Measurements from ENCODE around the gene HOXB3.
A peak's percentile ranks its signal among the peaks of the same experiment; 100 is the strongest.

HOXB3 gene

DNA sequence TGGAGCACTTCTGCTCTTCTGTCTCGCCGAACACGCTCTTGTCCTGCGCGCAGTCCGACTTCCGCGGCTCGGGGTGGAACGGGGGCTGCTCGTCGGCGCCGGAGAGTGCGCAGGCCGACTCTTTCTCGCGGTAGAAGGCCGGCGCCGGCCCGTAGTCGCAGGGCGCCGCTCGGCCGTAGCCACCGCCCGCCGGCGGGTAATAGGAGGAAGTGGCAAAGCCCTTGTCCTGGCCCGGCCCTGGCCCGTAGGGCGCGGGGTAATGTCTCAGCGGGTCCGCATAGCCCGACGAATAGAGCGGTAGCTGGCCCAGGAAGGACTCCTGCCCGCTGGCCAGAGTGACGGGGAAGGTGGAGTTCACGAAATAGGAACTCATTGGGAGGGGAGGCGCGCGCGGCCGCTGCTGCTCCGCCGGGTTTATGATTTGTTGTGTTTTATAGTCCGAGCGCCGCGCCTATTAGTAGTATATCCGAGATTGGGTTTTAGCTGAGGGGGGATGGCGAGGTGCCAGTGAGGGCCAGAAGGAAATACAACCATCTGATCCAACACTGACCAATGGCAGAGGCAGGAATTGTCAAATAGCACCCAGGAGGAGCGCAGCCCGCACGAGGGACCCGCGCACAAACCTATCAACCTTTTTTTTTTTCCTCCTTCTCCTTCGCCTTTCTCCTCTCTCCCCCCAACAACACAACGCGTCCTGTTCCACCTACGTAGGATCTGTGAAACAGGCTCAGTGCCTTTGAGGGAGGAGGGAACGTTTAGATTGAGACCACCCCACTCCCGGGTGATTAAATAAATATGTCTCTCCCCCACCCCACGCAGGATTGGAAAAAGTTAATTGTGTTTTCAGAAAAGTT is 8.0 kb upstream of the HOXB3 start:
- DNase-seq (ENCODE audit: low read depth): no peak

DNA sequence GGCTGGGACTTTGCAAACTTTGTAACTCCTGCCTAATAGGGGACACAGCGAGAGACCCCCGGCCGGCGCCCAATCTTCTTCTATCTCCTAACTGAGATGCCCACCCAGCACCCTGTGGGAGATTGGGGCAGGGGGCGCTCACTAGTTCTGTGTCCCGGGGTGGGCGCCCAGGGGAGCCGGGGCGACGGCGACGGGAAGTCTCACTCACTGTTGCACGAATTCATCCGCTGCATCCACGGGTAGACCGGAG is 7.4 kb upstream of the HOXB3 start:
- DNase-seq (ENCODE audit: low read depth): no peak

DNA sequence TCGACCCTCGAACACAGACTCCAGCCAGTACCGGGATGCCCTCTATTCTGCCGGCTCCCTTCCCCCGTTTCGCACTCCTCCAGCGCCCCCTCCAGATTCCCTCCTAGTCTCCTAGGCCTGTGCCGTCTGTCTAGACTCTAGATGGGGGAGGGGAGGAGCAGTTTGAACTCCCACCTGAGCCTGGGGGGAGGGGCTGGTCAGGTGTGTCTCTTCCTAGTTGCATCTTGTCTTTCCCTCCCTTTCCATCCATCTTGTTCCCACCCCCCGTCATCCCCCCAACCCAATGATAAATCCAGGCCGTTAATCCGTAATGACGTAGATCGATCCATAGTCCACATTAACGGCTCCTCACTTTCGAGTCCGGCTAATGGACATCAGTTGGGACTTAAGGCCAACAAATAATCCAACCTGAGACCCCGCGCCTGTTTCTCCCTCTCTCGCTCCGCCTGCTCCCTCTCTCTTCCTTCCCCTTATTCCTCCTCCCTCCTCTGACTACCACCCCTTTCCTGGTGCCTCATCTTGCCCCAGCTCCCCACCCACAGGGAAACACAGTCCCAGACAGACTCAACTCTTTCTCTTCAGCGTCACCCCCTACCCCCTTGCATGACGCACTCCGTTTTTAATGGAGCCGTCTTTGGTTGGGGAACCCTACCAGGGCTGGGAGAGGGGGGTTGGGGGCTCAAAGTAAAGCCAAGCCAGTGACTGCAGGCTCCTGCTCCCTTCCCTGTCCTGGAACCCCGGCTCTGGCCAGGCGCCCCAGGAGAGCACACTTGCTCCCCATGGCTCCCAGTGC is 6.9 kb upstream of the HOXB3 start:
- no peak for DNase-seq (ENCODE audit: low read depth)

DNA sequence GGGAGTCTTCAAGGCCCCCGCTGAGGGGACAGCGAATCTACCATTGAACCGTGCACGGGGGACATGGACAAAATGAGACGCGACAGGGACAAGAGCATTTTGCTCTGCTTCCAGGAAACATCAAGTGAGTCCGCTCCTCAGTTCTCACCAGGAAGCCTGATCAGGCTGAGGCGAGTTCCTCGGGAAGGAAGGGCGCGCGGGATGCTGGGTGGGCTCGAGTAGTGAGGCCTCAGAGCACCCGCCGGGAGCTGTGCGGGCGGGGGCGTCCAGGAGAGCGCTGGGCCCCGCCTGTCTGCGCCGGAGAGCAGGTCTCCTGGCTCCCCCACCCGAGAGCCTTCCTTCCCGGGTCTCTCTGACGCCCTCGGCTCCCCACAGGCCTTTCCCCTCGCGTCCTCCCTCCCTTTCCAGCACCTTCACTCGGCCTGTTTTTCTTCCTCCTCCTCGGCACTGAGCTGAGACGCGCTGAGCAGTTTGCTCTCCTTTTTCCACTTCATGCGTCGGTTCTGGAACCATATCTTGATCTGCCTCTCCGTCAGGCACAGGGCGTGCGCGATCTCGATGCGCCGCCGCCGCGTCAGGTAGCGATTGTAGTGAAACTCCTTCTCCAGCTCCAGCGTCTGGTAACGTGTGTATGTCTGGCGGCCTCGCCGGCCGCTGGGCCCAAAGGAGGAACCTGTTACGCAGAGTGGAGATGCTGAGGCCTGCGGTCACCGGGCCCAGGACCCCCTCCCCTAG is 6.1 kb upstream of the HOXB3 start:
- DNase-seq (ENCODE audit: low read depth): no peak

DNA sequence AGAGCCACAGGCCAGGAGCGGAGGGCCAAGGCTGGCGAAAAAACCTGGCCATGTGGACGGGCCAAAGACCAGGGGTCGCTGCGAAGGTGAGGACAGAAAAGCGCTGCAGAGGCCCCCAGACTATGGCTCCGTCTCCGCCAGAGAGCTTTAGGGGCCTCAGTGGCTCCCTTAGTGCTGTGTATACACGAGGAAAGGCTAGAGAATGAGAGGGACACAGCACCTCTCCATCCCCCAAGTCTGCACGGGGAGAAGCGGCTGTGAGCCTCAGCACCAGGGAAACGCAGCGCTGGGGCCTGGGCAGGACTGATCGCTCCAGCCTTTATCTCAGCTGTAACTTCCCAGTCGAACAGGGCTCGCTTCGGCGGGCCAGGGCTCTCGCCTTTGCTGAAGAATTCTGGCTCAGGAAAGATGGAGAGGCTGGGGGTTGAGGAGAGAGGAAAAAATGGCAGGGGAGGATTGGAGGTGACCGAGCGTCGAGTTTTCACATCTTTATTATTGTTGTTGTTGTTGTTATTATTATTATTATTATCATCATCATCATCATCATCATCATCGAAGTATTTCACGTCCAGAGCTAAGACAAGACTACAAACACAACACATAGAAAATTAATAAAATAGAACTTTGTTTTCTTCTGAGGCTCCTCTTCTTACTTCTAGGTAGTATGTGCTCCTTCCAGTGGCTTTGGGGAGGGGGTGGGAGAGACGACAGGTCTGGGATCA is 5.4 kb upstream of the HOXB3 start:
- DNase-seq (ENCODE audit: low read depth): no peak

DNA sequence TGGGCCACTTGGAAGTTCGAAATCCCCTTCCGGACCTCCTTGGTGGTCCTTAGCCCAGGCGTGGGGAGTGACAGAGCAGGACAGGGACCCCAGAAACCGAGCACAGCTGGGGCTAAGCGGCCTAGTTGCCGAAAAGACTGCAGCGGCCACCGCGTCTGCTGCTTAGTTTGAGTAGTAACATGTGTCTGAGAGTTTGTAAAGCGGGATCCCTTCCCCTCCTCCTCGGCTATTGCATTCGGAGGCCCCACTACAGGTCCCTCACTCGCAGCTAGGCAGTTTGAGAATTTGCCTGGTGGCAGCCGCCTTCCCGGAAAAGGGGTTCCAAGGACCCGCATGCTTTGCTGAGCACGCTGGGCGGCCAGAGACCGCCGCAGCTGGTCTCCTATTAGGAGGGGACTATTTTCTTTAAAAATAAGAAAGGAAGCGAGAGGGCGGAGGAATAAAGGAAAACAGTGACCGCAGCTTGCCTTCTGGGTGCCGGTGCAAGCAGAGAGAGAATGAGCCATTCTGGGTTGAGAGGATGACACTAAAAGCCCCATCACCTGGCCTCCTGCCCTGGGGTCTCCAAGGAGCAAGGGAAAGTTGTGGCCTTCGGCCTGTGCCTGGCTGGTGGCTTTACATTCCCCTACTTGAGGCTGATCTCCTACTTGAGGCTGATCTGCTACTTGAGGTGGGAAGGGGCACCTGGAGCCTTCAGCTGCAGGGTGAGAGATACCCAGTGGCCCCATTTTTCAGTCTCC is 4.7 kb upstream of the HOXB3 start:
- no peak for DNase-seq (ENCODE audit: low read depth)

DNA sequence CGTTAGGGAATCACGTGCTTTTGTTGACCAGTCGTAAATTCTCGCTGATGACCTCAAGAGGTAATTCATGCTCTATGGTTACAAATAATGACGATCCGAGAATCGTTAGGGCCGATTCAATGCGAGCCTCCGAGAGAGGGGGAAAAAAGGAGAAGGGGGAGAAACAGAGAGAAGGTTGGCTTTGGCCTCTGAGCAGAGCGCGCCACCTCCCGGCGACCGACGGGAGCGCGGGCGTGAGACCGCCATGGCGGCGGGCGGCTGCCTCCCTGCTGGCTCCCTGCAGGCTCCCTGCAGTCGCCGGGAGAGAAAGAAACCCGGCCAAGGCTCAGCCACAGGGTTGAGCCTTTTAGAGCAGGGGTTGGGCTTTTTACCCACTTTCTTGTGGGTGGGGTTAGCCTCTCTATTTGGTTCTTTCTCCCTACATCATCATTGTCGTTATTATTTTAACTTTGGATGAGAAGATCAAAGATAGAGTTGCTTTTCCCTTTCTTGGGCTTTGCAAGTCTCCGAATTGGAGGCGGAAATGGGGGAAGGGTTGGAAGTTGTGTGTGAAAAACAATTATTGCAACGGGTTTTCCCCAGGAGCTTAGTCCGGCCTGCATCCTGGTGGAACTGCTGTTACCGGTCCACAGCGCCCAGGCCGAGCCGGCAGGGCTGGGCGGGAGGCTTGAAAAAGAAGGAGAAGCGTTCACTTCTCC is 3.9 kb upstream of the HOXB3 start:
- DNase-seq (ENCODE audit: low read depth): peak; percentile 57

DNA sequence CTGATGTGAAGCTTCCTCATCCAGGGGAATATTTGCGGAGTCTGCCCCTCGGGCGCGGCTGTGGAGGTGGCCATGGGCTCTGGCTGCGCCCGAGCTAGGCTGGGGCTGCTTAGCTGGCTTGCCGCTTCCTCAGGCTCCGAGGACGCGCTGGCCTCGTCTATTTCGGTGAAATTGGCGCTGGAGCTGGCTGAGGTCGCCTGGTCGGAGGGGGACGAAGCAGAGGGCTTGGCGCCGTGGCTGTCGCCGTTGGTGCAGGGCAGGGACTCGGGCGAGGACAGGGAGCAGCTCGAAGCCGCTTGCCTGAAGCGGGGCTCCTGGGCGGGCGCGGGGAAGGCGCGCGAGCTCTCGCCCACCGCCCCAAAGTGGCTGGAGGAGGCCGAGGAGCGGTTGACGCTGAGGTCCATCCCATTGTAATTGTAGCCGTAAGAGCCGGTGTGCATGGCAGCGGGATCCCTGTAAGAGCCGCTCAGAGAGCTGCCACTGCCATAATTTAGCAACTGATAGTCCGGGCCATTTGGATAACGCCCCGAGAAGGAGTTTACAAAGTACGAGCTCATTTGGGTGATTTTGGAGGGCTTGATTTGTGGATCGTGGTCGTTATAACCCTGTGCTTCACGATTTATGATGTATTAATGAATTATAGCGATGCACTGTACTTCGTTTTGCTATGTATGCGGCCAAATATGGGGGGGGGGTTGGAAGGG is 3.2 kb upstream of the HOXB3 start, which contains the start of gene HOXB5:
Gene HOXB5 (minus strand): TSS at position 654 of the 704 bp plus-strand sequence. CDS start 97 bp downstream, at position 557.
- no peak for DNase-seq (ENCODE audit: low read depth)

DNA sequence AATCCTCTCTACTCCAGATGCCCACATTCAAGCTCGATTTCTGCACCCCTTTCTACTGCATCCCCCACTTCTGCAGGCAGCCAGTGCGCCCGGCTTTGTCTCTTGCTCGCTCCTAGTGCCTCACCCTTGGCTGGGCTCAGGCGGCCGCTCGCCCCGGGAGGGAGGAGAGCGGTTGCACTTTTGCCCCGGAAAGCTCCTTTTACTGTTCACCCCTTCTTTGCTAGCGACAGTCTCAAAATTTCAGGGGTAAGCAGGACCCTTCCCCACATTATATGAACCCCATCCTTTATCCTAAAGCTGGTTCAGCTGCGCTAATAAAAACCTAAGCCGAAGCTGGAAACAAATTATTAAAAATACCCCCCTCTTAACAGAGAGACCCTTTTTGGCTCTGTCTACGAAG is 2.5 kb upstream of the HOXB3 start:
- DNase-seq (ENCODE audit: low read depth): no peak

DNA sequence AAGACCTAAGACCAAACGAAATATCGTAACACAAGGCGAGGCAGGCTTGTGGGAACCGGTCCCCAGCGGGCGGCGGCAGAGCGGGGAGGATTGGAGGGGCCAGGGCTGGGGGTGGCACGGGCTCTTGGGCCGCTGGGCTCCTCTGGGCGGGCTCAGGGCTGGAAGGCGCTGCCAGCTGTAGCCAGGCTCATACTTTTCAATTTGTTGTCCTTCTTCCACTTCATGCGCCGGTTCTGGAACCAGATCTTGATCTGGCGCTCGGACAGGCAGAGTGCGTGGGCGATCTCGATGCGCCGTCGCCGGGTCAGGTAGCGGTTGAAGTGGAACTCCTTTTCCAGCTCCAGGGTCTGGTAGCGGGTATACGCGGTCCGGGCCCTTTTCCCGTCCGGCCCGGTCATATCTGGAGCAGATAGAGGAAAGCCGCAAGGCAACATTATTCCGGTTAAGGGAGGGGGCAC is 2.0 kb upstream of the HOXB3 start:
- no peak for DNase-seq (ENCODE audit: low read depth)

DNA sequence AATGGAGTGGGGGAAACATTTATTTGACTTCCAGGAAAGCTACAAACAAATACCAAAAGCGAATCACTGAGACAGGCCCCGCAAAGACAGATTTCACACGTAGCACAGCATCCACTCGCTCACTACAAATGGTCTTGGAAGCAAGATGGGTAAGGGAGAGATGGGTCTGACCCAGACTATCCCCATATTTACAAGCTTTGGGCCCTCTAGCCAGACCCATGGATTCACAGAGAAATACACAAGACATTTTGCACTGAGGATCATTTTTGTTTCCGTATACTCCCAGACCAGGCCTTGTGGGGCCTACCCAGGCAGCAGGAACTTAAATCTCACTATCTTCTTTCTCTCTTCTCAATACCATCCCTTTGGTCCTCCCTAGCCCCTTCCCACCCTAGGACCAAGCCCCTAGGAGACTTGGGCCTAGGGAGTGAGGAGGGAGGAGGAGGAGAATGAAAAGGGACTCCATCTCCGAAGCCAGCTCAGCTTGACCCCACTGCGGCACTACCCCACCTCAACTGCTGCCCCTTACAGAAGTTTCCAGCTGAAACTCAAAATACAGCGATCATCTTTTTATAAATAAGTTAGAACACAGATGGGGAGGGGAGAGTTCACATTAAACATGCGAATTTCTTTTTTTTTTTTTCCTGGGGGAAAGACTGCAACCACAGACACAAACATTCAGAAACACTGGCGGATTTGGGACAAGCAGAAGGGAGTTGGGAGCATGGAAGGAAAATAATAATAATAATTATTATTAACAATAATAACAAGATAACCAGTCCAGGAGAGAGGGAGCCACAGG is 1.4 kb upstream of the HOXB3 start:
- no peak for DNase-seq (ENCODE audit: low read depth)

DNA sequence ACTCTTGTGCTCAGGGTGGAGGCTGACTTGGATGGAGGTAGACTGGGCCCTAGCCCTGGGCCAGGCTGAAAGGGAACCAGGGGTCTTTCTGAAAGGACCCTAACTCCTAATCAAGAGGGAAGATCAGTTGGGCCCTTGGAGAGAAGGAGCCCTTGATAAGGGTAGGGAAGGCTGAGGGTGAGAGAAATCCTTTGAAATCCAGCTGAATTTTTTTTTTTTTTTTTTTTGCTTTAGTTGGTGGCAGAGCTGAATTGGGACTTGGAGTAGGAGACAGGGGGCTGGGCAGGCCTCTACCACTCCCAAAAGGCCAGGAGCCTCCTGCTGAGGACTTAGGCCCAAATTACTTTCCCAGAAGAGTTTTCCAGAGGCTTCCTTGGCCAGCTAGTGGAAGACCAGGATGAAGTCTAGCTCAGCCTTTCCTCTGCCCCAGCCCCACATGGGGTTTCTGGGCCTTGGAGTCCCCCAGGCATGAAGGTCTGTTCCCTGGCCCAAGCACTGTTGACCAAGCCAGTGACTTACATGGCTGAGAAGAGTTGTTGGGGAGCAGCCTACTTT is 643 bp upstream of the HOXB3 start:
- no peak for DNase-seq (ENCODE audit: low read depth)

DNA sequence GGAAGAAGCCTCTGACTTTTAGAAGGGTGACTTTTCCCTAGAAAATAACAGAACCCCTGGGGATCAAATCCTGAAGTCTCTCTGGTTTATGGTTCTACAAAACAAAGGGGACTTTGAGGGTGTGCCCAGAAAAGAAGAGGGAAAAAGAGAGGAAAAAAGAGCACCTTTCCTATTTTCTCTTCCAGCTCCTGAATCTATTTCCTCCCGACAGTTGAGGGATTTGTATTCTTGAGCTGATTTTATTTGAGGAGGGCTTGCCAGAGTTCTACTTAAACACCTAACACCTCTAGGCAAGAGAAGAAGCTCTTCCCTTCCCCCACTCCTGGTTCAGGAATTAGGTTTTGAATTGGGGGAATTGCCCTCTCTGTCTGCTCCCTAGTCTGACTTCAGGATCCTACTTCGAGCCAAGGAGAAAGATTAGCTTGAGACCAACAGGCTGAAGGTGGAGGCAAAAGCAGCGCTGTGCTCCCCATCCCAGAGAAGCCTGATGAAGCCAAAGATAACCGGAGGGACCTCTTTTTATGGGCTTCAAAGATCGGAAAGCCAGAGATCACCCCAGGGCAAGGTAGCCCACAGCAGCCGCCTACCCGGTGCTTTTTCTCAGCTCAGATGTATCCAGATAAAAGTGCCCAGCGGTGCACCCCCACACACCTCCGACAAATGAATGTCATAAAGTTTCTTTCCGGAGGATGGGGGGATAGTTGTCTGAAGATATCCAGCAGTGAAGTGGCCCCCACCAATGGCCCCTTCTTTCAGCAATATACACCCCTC is 796 bp downstream of the HOXB3 start:
- DNase-seq (ENCODE audit: low read depth): no peak

DNA sequence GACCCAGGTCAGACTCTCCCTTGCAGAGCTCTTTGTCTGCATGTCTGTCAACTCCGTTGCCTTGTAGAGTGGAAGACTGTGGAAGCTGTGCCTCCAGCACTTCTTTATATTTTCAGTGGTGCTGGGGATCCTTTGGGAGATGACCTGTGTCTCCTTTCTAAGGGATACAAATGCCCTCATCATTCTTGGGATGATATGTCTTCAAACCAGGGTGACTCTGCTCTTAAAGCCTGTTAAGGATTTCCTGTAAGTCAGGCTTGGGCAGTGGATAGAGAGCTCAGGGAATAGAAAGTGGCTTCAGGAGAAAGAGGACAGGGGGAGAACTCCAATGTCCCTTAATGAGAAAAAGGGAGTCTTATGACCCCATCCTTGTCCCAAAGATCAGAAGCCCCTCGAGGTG is 1.5 kb downstream of the HOXB3 start:
- no peak for DNase-seq (ENCODE audit: low read depth)

DNA sequence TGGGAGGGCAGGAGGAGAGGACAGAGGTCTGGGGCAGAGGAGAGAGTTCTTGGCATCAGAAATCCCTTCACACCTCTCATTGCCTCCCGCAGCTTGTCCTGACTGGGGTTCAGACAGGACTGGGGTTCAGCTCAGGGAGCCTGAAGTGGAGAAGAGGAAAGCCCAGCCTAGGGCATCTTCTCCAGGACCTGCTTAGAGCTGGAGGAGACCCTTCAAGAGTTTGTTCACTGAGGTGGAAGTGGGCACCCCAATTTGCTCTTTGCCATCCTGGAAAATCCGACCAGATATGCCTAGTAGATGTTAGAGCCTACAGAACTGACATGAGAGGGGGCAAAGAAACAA is 2.0 kb downstream of the HOXB3 start:
- DNase-seq (ENCODE audit: low read depth): no peak

DNA sequence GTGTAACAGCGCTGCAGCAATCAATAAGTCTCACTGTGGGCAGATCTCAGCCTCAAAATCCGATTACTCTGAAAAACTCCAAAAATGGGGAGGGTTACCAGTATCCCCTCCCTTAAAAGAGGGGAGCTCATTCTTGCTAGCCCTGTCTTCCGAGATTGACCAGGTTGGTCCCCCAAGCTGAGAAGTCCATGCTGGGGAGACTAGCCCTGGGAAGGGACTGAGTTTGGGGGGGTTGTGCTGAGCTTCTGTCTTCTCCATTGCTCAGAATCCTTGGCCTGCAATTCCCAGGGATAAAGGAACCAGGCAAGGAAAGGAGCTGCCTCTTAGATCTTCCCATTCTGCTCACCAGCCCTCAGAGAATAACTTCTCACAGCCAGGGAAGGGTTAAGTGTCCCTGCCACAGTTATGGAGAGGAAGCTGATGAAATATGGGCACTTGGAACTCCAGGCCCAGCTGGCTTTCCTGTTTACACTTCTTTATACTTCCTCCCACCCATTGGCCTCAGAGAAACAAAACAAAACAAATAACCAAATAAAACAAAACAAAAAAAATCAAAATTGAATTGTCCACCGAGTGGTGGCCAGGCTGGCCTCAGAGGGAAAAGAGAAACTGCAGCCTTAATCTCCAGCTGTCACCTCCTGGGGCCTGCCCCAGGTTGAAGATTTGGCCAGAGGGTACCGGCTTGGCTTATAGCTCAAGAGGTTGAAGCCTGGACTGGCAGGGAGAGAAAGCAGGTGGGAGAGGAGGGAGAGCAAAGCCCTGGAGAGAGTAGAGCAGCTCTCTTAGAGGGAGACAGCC is 2.6 kb downstream of the HOXB3 start:
- DNase-seq (ENCODE audit: low read depth): no peak
